DMS53 (cell line): ENCODE results near the gene DLG1.
"Not testable (repeated sequence)": the region's sequence is repeated elsewhere in the genome, so short reads cannot be mapped to it uniquely, and the experiment has no call there.

Source experiments
- DNase-seq: peaks from one replicate; lab custom pipeline; 2025; lab: John Stamatoyannopoulos, UW

DLG1 gene

GRCh38 chr3:197286678-197287077, 11.7 kb downstream of the DLG1 start:
- DNase-seq, result peak; percentile 61

GRCh38 chr3:197285557-197285956, 12.9 kb downstream of the DLG1 start:
- no peak for DNase-seq

- no peak for DNase-seq
Measured at GRCh38 chr3:197283045-197283444, 15.4 kb downstream of the DLG1 start.

- DNase-seq, result no peak
Measured at GRCh38 chr3:197281849-197282248, 16.6 kb downstream of the DLG1 start.

GRCh38 chr3:197280156-197280555, 18.3 kb downstream of the DLG1 start:
- DNase-seq, result no peak

- DNase-seq, result no peak
Measured at GRCh38 chr3:197278933-197279332, 19.5 kb downstream of the DLG1 start.

GRCh38 chr3:197276808-197277207, 21.6 kb downstream of the DLG1 start:
- DNase-seq, result not testable (repeated sequence)

GRCh38 chr3:197270558-197271317, 27.7 kb downstream of the DLG1 start:
- no peak for DNase-seq

GRCh38 chr3:197269024-197269423, 29.4 kb downstream of the DLG1 start:
- DNase-seq, result peak; percentile 34

GRCh38 chr3:197268294-197268693, 30.1 kb downstream of the DLG1 start:
- DNase-seq, result no peak

GRCh38 chr3:197266331-197266730, 32.1 kb downstream of the DLG1 start:
- DNase-seq, result no peak

- no peak for DNase-seq
Measured at GRCh38 chr3:197262709-197263108, 35.7 kb downstream of the DLG1 start.

- no peak for DNase-seq
Measured at GRCh38 chr3:197261164-197261509, 37.3 kb downstream of the DLG1 start.

- DNase-seq, result no peak
Measured at GRCh38 chr3:197260491-197261163, 37.8 kb downstream of the DLG1 start.

- DNase-seq, result no peak
Measured at GRCh38 chr3:197259096-197259495, 39.3 kb downstream of the DLG1 start.

GRCh38 chr3:197258168-197258755, 40.1 kb downstream of the DLG1 start:
- DNase-seq, result no peak

GRCh38 chr3:197257711-197258110, 40.7 kb downstream of the DLG1 start:
- DNase-seq, result no peak

- DNase-seq, result peak; percentile 54
Measured at GRCh38 chr3:197256836-197257444, 41.5 kb downstream of the DLG1 start.

GRCh38 chr3:197256104-197256503, 42.3 kb downstream of the DLG1 start:
- no peak for DNase-seq

- no peak for DNase-seq
Measured at GRCh38 chr3:197253238-197253947, 45.0 kb downstream of the DLG1 start.

GRCh38 chr3:197249542-197249941, 48.9 kb downstream of the DLG1 start:
- DNase-seq, result no peak

- DNase-seq, result no peak
Measured at GRCh38 chr3:197248341-197248740, 50.1 kb downstream of the DLG1 start.
